HG02840 (cell line): Measurements from ENCODE around the gene EPHA2.

Source experiments
- ATAC-seq: cut with Tn5 transposase; IDR thresholded peaks from one replicate; pipeline ENCODE4 v1.9.1; 2021; ENCODE audit warnings: mild to moderate bottlenecking, moderate library complexity, moderate number of reproducible peaks; ENCODE audit not compliant: unreplicated experiment, low FRiP score

EPHA2 gene

GRCh38 chr1:16078925-16079656, 76.8 kb downstream of the EPHA2 start:
- ATAC-seq, result no peak

- no peak for ATAC-seq
These were observed 78.2 kb downstream of the EPHA2 start for GRCh38 chr1:16077406-16078245.

- ATAC-seq, result no peak
These were observed 79.0 kb downstream of the EPHA2 start for GRCh38 chr1:16076865-16077238.

GRCh38 chr1:16076031-16076864, 79.6 kb downstream of the EPHA2 start:
- ATAC-seq, result no peak

GRCh38 chr1:16075337-16076030, 80.4 kb downstream of the EPHA2 start:
- no peak for ATAC-seq
